Mucosa of stomach (tissue), 1 donor: ENCODE measurements around the gene KCTD11.

Experiments used
- H3K27me3 ChIP-seq: one replicate; pipeline ENCODE4 v1.7.0; 2013; ENCODE audit warnings: mild to moderate bottlenecking, low read length; ENCODE audit not compliant: control insufficient read depth, insufficient read depth
- H3K36me3 ChIP-seq: one replicate; pipeline ENCODE4 v1.7.0; 2013; ENCODE audit warnings: low read length; ENCODE audit not compliant: control insufficient read depth, insufficient read depth
- H3K4me1 ChIP-seq: one replicate; pipeline ENCODE4 v1.7.0; 2013; ENCODE audit warnings: mild to moderate bottlenecking, low read length; ENCODE audit not compliant: control insufficient read depth, insufficient read depth
- H3K4me3 ChIP-seq: one replicate; pipeline ENCODE4 v1.7.0; 2013; ENCODE audit warnings: low read length
- H3K9ac ChIP-seq: one replicate; pipeline ENCODE4 v1.7.0; 2013; ENCODE audit warnings: mild to moderate bottlenecking, low read length, moderate library complexity
- H3K9me3 ChIP-seq: one replicate; pipeline ENCODE4 v1.7.0; 2013; ENCODE audit warnings: mild to moderate bottlenecking, low read length, moderate library complexity; ENCODE audit not compliant: control insufficient read depth
- donor health status: Pancreatic carcinoma.

Gene KCTD11

DNA sequence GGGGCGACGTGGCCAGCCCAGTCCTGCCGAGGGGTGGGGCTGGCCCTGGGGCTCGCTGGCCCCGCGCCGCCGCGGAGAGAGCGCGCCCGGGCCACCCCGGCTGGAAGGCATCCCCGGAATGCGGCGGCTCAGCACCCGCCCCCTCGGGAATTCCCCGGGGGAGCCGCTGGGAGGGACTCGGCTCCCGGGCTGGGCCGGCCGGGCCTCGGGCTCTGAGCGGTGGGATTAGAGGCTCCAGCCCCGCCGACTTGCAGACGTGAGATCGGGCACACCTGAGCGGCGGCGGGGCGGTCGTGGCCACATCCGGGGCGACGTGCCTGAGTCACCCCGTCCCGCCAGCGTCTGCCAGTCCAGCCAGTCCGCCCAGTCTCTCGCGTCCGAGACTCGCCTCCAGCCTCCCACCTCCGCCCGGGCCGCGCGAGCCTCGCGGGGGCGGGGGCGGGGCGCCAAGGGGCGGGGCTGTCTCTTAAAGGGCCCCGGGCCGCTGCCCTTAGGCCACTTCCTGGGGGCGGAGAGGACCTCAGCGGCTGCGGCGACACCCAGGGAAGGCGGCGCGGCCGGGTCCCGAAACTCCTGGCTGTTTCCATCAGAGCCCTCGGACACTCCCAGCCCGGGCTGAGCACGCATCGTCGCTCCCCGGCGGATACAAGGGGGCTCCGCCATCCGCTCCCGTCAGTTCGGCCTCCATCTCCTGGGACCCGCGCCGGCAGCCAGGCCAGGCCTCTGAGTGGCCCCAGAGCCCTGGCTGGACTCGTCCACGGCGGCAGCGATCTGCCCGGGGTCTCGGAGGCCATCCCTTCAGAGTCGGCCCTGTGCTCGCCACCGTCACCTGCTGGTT is at the start of gene KCTD11:
TSS of gene KCTD11 (plus strand) at position 498 of the 838 bp plus-strand sequence.
- peaks cover 52% of the 10 kb centered on the region for H3K4me1 ChIP-seq
- H3K4me3 ChIP-seq: peak within 1 kb of the TSS; percentile 74
- H3K27me3 ChIP-seq: peaks cover 9% of the 10 kb centered on the region
- H3K36me3 ChIP-seq: no peaks in the 10 kb centered on the region
- H3K9me3 ChIP-seq: no peaks in the 10 kb centered on the region
- H3K9ac ChIP-seq: peak within 1 kb of the TSS; percentile 93

DNA sequence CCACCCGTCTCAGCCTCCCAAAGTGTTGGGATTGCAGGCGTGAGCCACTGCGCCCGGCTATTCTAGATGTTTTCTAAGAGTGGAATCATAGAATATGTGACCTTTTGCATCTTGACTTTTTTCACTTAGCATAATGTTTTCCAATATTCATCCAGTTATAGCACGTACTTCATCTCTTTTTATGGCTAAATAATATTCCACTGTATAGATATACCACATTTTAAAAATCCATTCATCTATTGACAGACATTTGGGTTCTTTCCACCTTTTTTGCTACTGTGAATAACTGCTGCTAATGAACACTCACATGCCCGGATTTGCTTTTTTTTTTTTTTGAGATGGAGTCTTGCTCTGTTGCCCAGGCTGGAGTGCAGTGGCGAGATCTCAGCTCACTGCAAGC is 47.8 kb upstream of the KCTD11 start:
- H3K36me3 ChIP-seq: no peaks in the 10 kb centered on the region
- H3K9me3 ChIP-seq: no peaks in the 10 kb centered on the region
- no peak overlapping the region for H3K9ac ChIP-seq
- peaks cover 2% of the 10 kb centered on the region for H3K27me3 ChIP-seq
- peaks cover 4% of the 10 kb centered on the region for H3K4me1 ChIP-seq
- H3K4me3 ChIP-seq: no peak overlapping the region

DNA sequence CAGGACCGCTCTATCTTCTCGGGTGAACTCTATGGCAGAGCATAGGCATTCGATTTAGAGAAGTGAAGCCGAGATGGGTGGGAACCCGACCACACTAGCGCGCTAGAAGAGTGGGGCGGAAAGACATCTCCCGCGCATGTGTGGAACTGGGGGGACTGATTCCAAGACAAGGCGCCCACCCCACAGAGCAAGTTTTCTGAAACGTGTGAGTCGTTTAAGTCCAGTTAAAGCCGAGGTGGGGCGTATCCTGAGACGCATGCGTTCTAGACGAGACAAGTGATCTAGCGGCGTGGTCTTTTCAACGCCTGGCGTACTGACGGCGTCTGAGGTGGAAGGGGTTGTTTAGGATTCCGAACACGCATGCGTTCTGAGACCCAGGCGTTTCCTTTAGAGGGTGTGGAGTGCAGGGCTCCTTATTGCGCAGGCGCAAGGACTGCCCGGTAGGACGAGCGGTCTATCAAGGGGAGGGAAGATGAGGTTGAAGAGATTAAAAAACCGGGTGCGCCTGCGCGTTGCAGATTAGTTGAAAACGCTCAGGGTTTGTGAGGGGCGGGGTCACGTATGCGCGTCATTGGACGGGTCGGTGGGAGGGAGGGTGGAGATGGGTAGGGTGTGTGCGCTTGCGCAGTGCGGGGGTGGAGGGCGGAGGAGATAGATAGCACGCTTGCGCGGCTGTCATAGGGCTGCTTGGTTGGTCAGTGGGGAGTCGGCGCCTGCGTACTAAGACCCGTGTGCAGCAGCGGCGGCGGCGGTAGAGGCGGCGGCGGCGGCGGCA is 44.9 kb upstream of the KCTD11 start, which contains the start of gene EIF5A:
TSS of gene EIF5A (plus strand) at position 718 of the 775 bp plus-strand sequence. CDS start 2,008 bp downstream, outside the sequence.
- no peaks in the 10 kb centered on the region for H3K27me3 ChIP-seq

DNA sequence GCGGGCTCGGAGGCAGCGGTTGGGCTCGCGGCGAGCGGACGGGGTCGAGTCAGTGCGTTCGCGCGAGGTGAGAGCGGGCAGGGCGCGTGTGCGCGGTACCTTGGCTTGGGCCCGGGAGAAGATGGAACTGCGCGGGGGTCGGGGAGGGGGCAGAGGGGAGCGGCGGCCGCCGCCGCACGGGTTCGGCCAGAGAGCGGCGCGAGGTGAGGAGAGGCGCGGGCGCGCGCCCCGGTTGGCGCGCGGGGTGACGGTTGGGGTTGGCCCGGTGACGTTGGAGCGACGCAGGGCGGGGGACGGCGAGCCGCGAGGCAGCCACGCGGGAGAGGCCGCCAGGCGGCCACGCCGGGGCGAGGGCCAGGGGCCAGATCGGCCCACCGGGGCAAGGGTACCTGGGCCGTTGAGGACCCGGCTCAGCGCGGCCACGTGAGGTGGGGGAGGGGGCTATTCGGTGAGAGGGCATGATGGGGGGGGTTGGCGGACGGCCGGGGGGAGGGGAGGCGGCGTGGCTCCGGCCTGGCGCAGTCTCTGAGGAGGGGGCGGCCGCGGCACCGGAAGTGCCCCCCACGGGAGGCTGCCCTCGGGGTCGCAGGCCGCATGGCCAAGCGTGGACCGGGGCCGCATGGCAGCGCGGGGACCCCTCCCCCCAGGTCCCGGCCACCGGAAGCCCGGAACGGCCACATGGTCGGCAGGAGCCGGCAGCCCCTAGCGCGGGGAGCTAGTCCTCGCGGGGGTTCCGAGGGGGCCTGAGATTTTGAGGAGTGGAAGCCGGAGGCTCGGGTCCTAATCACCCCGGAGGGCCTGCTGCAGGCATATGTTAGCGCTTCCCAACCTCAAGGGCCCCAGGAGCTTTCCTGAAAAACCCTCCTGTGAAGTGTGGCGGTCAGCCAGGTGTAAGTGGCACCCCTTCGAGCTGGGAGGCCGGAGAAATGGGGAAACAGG is 44.0 kb upstream of the KCTD11 start:
- H3K4me1 ChIP-seq: peaks cover 20% of the 10 kb centered on the region
- H3K27me3 ChIP-seq: no peaks in the 10 kb centered on the region
- H3K9ac ChIP-seq: peak overlapping the region; percentile 86
- H3K36me3 ChIP-seq: peaks cover 13% of the 10 kb centered on the region
- H3K9me3 ChIP-seq: no peaks in the 10 kb centered on the region
- H3K4me3 ChIP-seq: peak overlapping the region; percentile 91

More for the DNA sequence above, 44.9 kb upstream of the KCTD11 start, which contains the start of gene EIF5A:
- H3K4me1 ChIP-seq: peaks cover 16% of the 10 kb centered on the region
- H3K9me3 ChIP-seq: no peaks in the 10 kb centered on the region
- peak within 1 kb of the TSS; percentile 91 for H3K4me3 ChIP-seq
- peak within 1 kb of the TSS; percentile 86 for H3K9ac ChIP-seq
- peaks cover 11% of the 10 kb centered on the region for H3K36me3 ChIP-seq

DNA sequence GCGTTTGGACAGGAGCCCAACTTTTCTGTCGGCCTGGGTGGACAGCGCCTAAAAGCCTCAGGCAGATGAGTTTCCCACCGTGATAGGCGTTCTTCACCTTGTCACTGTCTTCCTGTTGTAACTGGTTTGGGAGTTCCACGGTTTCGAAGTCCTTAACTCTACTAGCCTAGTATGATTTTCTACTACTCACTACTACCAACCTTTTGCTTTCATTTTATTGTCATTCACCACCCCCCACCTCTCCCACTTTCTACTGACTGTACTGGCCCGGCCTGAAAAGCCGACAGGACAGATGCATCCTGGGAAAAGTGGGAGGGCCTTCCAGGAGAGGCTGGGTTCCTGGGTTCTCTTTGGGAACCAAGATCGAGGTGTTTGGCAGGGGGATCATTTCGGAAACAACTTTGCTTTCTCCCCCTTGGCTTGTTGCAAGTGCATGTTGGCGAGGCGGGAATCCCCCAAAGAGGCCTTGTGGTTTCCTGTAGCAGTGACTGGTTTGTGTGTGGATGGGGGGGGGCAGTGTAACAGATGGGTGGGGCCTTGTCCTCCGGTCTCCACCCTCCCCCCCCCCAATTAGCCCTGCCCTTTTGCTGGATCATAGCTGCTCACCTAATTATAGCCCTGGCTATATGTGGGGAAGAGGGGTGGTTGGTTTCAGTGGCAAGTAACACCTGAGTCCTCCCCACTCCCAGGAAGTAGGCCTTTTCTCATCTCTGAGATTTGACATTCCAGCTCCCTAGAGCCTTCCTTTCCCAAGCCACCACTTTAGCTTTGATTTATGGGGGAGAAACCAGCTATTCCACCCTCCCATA is 43.1 kb upstream of the KCTD11 start:
- Histone ChIP-seq H3K4me1 (peaks cover 29% of the 10 kb centered on the region), H3K27me3 (no peaks in the 10 kb centered on the region), H3K9ac (peak overlapping the region; percentile 86), H3K4me3 (peak overlapping the region; percentile 91), H3K36me3 (peaks cover 21% of the 10 kb centered on the region), H3K9me3 (no peaks in the 10 kb centered on the region)

DNA sequence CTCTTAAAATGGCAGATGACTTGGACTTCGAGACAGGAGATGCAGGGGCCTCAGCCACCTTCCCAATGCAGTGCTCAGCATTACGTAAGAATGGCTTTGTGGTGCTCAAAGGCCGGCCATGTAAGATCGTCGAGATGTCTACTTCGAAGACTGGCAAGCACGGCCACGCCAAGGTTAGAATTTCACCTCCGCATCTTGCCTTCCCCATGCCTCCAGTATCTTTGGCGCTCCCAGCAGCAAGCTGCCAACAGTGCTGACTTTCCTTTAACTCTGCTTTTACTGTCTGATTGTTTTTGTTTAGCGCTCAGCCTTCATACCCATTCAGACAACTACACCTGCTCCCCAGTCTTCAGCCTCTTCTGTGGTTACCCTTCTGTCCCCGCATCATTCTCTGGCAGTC is 42.3 kb upstream of the KCTD11 start:
- H3K4me1 ChIP-seq: peaks cover 37% of the 10 kb centered on the region
- no peaks in the 10 kb centered on the region for H3K27me3 ChIP-seq
- H3K9me3 ChIP-seq: no peaks in the 10 kb centered on the region
- H3K9ac ChIP-seq: no peak overlapping the region
- H3K4me3 ChIP-seq: peak overlapping the region; percentile 91
- peaks cover 21% of the 10 kb centered on the region for H3K36me3 ChIP-seq

DNA sequence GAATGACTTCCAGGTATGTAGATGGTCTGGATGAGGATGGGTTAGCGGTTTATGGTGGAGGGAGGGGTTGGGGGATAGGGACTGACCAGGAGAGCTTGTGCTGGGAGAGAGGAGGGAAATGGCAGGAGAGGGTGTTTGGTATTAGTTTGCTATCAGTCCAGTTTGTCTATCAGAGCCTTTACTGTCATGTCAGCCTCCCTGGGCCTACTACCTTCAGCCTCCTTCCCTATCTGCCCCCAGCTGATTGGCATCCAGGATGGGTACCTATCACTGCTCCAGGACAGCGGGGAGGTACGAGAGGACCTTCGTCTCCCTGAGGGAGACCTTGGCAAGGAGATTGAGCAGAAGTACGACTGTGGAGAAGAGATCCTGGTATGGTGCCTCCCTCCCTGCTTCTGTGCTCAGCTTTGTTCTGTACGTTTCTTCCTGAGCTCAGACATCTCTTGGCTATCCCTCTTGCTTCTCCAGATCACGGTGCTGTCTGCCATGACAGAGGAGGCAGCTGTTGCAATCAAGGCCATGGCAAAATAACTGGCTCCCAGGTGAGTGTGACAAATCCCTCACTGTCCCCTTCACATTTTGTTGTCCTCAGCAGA is 40.8 kb upstream of the KCTD11 start:
- Histone ChIP-seq H3K4me3 (no peak overlapping the region), H3K9ac (no peak overlapping the region), H3K9me3 (no peaks in the 10 kb centered on the region), H3K27me3 (no peaks in the 10 kb centered on the region), H3K36me3 (peaks cover 21% of the 10 kb centered on the region), H3K4me1 (peaks cover 44% of the 10 kb centered on the region)

DNA sequence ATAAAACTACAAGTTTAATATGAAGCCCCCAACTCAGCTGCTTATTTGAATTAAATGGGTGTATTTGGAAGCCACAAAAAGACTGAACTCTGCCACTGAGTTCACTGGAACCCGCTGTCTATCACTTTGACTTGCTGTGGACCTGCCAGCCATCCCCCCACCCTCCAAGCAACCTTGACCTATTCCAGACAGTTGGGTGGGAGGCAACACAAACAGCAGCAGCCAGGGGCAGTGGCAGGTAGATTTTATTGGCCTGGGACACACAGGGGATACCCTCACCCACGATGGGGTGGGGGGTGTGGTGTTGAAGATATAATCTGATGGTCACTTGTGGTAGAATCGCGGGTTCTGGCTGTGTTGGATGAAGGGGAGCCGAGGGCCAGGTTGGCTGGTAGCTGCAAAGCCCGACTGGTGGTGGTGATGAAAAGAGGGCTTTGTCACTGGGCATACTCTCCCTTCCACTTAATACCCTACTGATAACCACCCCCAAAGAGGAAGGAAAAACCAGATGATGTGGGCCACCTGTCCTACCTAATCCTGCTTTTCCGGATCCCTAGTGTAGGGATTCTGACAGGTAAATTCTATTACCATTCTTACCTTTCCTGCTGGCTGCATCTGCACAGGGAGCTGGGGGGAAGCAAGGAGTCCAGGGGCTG is 39.4 kb upstream of the KCTD11 start:
- Histone ChIP-seq H3K4me1 (peaks cover 44% of the 10 kb centered on the region), H3K9me3 (no peaks in the 10 kb centered on the region), H3K27me3 (no peaks in the 10 kb centered on the region), H3K4me3 (no peak overlapping the region), H3K36me3 (peaks cover 21% of the 10 kb centered on the region), H3K9ac (no peak overlapping the region)

DNA sequence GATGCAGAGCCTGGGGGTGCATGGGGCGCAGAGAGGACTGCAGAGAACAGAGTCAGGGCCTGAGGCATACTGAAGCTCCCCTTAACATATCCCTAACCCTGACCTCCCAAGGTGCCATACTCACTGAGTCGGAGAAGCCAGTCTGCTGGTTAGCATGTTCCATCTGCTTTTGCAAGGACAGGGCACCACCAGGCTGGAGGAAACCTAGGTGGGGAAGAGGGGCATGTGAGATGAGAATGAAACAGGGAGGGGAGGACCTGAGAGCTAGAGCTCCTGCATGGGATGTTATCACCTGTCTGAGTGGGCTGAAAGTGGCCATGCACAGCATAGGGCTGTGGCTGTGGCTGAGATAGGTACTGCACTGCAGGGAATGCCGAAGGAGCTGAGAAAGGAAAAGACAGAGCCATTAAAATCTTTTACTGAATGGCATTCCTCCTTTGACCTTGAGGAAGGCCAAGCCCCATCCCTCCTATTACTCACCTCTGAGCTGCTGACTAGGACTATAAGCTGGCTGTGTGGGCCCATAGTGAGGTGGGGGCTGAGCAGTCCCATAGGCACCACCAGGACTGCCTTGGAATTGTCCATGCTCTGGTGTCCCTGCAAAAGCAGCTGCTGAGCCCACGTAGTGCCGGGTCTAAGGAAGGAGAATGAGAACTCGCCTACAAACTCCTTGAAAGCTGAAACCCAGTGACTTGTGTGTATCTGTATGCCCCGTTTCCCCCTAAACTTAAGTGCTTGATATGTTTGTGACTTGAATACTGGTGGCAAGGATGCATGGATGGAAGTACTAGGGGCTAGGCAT is 38.7 kb upstream of the KCTD11 start:
- H3K4me3 ChIP-seq: no peak overlapping the region
- H3K4me1 ChIP-seq: peaks cover 44% of the 10 kb centered on the region
- no peaks in the 10 kb centered on the region for H3K27me3 ChIP-seq
- peaks cover 21% of the 10 kb centered on the region for H3K36me3 ChIP-seq
- peak overlapping the region; percentile 24 for H3K9ac ChIP-seq
- no peaks in the 10 kb centered on the region for H3K9me3 ChIP-seq
